ENCODE measurements around the gene PLXNB1. TPM values are rescaled to one million over a fixed set of nuclear protein-coding genes. Genes with fewer than 3 reads are reported as not detected.

PLXNB1 gene
- total RNA-seq, 3 donors from 2014 or later: 98.1 to 136 (median 127) TPM

DNA sequence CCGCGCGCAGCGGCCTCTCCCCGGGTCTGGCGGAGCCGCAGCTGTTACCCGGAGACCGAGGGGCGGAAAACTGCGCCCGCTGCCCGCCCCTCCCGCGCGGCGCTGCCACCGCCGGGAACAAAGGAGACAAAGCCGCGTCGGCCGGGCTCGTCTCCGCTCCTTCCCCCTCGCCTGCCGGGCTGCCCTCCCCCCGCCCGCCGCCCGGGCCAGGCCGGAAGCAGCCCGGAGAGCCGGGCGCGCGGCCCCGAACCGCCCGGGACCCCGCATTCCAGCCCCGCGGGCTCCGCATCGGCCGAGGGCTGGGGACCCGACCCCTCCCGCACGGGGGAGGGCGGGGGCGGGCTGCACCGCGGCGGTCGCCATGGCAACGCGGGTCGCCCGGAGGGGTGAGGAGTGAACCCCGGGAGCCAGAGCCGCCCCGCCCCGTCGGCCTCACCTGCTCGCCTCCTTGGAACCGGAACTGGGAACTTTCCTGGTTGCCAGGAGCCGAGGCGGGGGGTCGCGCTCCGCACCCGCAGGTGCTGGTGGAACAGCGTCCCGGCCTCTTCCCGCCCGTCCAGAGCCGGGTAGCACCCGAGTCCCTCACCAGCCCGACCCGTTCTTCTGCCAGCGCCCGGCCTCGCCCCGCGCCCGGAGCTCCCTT, 448 bp downstream of the PLXNB1 start:
- peaks cover 44% of the 10 kb centered on the region for H3K4me1 ChIP-seq (ENCODE audit: low read depth)
- H3K9me3 ChIP-seq: no peaks in the 10 kb centered on the region
- DNase-seq: peak; percentile 80 to 89 (median 88)
- H3K36me3 ChIP-seq (ENCODE audit: low read depth): no peaks in the 10 kb centered on the region
- intact Hi-C loops (cut with DNase I, micrococcal nuclease): no loop called here
- peak; percentile 59 for ATAC-seq
- TF ChIP-seq, protein P1, sequence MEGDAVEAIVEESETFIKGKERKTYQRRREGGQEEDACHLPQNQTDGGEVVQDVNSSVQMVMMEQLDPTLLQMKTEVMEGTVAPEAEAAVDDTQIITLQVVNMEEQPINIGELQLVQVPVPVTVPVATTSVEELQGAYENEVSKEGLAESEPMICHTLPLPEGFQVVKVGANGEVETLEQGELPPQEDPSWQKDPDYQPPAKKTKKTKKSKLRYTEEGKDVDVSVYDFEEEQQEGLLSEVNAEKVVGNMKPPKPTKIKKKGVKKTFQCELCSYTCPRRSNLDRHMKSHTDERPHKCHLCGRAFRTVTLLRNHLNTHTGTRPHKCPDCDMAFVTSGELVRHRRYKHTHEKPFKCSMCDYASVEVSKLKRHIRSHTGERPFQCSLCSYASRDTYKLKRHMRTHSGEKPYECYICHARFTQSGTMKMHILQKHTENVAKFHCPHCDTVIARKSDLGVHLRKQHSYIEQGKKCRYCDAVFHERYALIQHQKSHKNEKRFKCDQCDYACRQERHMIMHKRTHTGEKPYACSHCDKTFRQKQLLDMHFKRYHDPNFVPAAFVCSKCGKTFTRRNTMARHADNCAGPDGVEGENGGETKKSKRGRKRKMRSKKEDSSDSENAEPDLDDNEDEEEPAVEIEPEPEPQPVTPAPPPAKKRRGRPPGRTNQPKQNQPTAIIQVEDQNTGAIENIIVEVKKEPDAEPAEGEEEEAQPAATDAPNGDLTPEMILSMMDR (IDR thresholded peaks at IDR 0.05): no peak
- peak overlapping the region; percentile 68 for H3K4me3 ChIP-seq

DNA sequence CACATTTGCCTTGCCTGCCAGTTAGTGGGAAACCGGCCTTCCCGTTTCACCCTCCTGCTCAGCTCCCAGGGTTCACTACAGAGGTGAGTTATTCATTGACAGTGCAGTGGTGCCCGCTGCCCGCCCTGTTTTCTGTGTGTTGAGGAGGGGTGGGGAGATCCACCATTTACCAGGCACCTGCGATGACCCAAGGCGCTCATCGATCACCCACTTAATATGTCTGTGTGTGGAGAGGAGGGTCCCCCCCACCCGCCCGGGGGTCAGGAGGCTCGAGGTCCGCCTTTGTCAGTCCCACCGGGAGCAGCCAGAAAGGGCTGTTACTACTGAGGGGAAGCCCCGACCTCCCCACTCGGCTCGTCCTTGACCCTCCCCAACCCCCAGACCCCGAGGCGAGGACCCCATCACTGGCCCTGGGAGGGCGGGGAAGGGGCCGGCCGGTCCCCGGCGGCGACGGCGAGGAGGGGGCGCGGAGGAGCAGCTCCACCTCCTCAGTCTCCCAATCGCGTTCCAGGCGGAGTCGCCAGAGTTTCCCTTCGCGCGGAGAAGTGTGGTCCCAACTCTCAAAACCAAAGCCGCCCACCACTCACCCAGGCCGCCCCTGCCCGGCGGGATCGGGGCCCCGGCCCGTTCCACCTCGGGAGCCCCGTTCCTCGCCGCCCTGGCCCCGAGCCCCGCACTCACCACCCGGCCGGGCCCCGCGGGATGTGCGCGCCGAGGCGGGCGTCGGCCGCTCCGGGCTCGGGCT, 1.1 kb downstream of the PLXNB1 start:
- H3K9me3 ChIP-seq: no peaks in the 10 kb centered on the region
- H3K4me3 ChIP-seq: peak overlapping the region; percentile 68
- peak; percentile 75 for ATAC-seq
- peaks cover 37% of the 10 kb centered on the region for H3K4me1 ChIP-seq (ENCODE audit: low read depth)
- H3K36me3 ChIP-seq (ENCODE audit: low read depth): no peaks in the 10 kb centered on the region
- intact Hi-C loops (cut with DNase I, micrococcal nuclease): no loop called here
- peak; percentile 77 to 82 (median 80) for DNase-seq
- TF ChIP-seq, protein P1 (IDR thresholded peaks at IDR 0.05): no peak

DNA sequence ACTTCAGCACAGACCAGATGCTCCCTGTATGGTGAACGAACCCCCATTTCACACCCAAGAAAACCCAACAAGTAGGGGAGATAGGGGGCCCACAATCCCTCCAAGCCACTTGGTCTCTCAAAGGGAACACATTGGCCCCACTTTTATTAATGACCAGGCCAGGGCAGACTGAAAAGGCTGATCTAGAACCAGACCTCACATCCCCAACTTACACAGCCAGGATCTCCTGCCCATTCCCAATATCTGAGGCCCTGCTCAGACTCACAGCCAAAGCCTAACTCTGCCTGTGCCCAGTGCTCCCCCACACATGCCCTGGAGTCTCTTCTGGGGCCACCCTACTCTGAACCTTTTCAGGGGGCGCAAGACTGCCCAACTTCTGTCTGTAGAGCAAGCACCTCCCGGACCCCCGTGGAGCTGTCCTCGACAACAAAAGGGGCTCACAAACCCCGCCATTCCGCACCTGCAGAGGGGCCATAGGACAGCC, 1.8 kb downstream of the PLXNB1 start:
- H3K4me3 ChIP-seq: peak overlapping the region; percentile 68
- H3K36me3 ChIP-seq (ENCODE audit: low read depth): no peaks in the 10 kb centered on the region
- TF ChIP-seq, protein P1 (IDR thresholded peaks at IDR 0.05): no peak
- DNase-seq (no peak), ATAC-seq (no peak)
- H3K4me1 ChIP-seq (ENCODE audit: low read depth): peaks cover 31% of the 10 kb centered on the region
- H3K9me3 ChIP-seq: no peaks in the 10 kb centered on the region
- intact Hi-C loops (cut with DNase I, micrococcal nuclease): no loop called here

DNA sequence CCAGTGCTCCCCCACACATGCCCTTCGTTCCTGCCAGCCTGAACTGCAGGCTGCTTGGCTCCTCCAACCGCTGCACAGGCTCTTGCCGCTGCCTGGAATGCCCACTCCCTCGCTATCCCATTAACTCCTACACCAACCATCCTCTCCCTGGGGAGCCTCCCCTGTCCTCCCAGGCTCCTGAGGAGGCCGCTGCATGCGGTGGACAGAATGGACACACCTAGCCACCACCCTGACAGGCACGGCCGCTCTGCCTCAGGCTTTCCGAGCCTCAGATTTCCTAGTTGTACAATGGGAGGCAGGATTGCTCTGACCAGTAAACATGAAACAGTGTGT, 2.3 kb downstream of the PLXNB1 start:
- ATAC-seq (peak; percentile 16), DNase-seq (peak; percentile 41 to 65 (median 55))
- Histone ChIP-seq H3K4me1 (ENCODE audit: low read depth) (peaks cover 28% of the 10 kb centered on the region), H3K9me3 (no peaks in the 10 kb centered on the region), H3K4me3 (no peak overlapping the region), H3K36me3 (ENCODE audit: low read depth) (no peaks in the 10 kb centered on the region)
- intact Hi-C loops (cut with DNase I, micrococcal nuclease): no loop called here
- TF ChIP-seq, protein P1 (IDR thresholded peaks at IDR 0.05): no peak

DNA sequence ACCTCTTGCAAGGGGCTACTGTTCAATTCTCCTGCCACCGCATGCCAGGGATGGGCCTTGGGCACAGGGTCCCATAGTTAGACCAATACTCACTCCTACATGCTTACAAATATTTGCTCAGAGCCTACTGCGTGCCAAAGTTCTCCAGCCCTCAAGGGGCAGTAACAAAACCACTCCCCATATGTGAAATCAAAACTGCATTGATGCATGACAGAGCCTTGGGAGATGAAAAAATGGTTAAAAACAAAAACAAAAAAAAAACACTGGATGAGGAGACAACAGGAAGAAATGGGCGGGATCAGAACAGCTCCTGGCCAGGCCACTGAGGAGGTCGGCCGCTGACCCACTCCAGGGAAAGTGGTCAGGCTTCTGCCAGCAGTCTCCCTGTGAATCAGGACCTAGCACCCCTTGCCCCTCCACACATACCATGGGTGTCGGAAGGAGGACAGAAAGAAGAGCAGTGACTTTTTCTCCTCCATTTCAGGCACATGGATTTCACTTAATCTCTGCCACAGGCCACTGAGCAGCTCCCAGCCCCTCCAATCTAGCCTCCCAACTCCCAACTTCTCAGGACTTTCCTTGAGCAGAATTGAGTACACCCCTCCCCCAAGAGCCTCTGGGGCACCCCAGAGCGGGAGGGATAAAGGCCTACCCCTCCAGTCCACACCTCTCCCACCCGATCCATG, 2.8 kb downstream of the PLXNB1 start:
- Histone ChIP-seq H3K4me3 (no peak overlapping the region), H3K36me3 (ENCODE audit: low read depth) (no peaks in the 10 kb centered on the region), H3K4me1 (ENCODE audit: low read depth) (peaks cover 28% of the 10 kb centered on the region), H3K9me3 (no peaks in the 10 kb centered on the region)
- DNase-seq: peak in 1 of 3 donors; percentile 50
- intact Hi-C loops (cut with DNase I, micrococcal nuclease): no loop called here
- ATAC-seq: no peak
- TF ChIP-seq, protein P1 (IDR thresholded peaks at IDR 0.05): no peak

All from mucosa of descending colon (tissue), 3 donors.